Panc1 (cell line): ENCODE results near the gene ZNF672.

Source experiments
- CTCF ChIP-seq: fragments of 450-650 bp; IDR thresholded peaks from 2 replicates; pipeline ENCODE4 v1.5.1; 2017; ENCODE audit warnings: mild to moderate bottlenecking
- POLR2AphosphoS5 ChIP-seq: IDR thresholded peaks from 2 replicates; pipeline ENCODE4 v1.6.1; 2012; ENCODE audit warnings: mild to moderate bottlenecking, low read depth, low read length, moderate library complexity
- REST ChIP-seq, 2 experiments: IDR thresholded peaks; 2 replicates each; pipeline ENCODE4 v1.6.1; 2011 to 2012; ENCODE audit warnings: low read depth in 2 of 2, control low read depth in 1 of 2, low read length in 1 of 2, mild to moderate bottlenecking in 1 of 2, moderate library complexity in 1 of 2; ENCODE audit not compliant: insufficient read depth in 1 of 2
- SIN3A ChIP-seq: IDR thresholded peaks from 2 replicates; pipeline ENCODE4 v1.6.1; 2012; ENCODE audit warnings: low read depth, mild to moderate bottlenecking, low read length, moderate library complexity, borderline replicate concordance; ENCODE audit not compliant: insufficient read depth

GRCh38 chr1:248808876-248809275 is 29.1 kb upstream of the ZNF672 start:
- TF ChIP-seq CTCF: no peak
- no peak for TF ChIP-seq REST (IDR thresholded peaks at IDR 0.05; ENCODE audit: insufficient read depth in 1 of 2, low read depth in 2 of 2, low read length in 1 of 2)
- no peak for TF ChIP-seq POLR2AphosphoS5
- no peak for TF ChIP-seq SIN3A
